ENCODE data around the gene KRT82. TPM values are rescaled to one million over a fixed set of nuclear protein-coding genes. Genes with fewer than 3 reads are reported as not detected.

The KRT82 gene
- total RNA-seq, 2 donors from 2014 or later: not detected

DNA sequence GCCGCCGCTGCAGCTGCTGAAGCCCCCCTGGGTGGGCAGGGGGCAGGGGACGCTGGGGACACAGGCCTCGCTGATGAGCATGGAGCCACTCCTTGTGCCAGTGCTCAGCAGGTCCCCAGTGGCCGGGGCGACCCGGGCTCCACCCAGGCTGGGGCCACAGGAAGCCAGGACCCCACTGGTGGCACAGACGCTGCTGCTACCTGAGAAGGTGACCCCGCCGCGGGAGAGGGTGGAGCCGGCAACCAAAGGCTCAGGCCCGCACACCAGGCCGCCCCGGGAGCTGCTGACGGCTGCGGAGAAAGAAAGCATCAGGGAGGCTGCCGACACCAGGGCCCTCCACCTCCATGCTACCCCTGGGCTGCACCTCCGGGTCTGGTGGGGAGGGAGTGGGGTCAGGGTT lies 28.0 kb downstream of the KRT82 start:
- Mint-ChIP-seq H3K27me3 (ENCODE audit: insufficient read depth) (peaks cover 9% of the 10 kb centered on the region), H3K4me1 (no peaks in the 10 kb centered on the region), H3K36me3 (ENCODE audit: low read depth) (no peaks in the 10 kb centered on the region), H3K9me3 (no peaks in the 10 kb centered on the region), H3K27ac (no peak overlapping the region), H3K4me3 (no peak overlapping the region)
- Histone ChIP-seq H3K4me1 (ENCODE audit: control insufficient read depth, insufficient read depth, low read length) (no peaks in the 10 kb centered on the region), H3K27me3 (ENCODE audit: control insufficient read depth, insufficient read depth, low read length, poor library complexity, severe bottlenecking) (peaks cover 20% of the 10 kb centered on the region), H3K9ac (ENCODE audit: extremely low read depth, low read length, poor library complexity, severe bottlenecking) (no peak overlapping the region), H3K4me3 (ENCODE audit: low read length) (no peak overlapping the region), H3K36me3 (ENCODE audit: control insufficient read depth, insufficient read depth, low read length) (no peaks in the 10 kb centered on the region), H3K9me3 (ENCODE audit: control insufficient read depth, low read length) (peaks cover 10% of the 10 kb centered on the region), H3K27ac (ENCODE audit: low read depth, low read length) (no peak overlapping the region)
- WGBS, 2 experiments (ENCODE audit: insufficient coverage in 1 of 2, insufficient read length in 1 of 2): 84 to 95% methylated on average over 8 to 17 of the region's 19 CpGs
- DNase-seq: no peak
- TF ChIP-seq, protein P1, sequence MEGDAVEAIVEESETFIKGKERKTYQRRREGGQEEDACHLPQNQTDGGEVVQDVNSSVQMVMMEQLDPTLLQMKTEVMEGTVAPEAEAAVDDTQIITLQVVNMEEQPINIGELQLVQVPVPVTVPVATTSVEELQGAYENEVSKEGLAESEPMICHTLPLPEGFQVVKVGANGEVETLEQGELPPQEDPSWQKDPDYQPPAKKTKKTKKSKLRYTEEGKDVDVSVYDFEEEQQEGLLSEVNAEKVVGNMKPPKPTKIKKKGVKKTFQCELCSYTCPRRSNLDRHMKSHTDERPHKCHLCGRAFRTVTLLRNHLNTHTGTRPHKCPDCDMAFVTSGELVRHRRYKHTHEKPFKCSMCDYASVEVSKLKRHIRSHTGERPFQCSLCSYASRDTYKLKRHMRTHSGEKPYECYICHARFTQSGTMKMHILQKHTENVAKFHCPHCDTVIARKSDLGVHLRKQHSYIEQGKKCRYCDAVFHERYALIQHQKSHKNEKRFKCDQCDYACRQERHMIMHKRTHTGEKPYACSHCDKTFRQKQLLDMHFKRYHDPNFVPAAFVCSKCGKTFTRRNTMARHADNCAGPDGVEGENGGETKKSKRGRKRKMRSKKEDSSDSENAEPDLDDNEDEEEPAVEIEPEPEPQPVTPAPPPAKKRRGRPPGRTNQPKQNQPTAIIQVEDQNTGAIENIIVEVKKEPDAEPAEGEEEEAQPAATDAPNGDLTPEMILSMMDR (conservative IDR thresholded peaks at IDR 0.05): no peak

DNA sequence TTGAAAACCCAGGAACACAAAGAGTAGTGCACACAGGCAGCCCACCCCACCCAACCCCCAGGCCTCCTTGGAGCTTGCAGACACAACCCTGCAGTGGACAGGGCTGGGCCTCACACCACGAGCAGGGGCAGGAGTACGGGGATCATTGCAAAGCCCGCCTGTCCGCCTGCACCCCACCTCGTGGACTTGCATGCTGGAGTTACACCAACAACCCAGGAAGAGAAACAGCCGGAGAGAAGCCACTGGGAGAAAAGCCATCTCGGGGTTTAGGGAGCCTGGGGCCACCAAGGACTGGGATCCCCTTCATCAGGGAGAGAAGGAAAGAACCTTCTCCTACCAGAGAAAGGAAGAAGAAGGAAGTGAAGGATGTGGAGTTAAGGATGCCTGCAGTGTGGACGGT lies 28.9 kb downstream of the KRT82 start:
- Mint-ChIP-seq H3K9me3 (no peaks in the 10 kb centered on the region), H3K4me1 (no peaks in the 10 kb centered on the region), H3K27ac (no peak overlapping the region), H3K36me3 (ENCODE audit: low read depth) (no peaks in the 10 kb centered on the region), H3K27me3 (ENCODE audit: insufficient read depth) (peaks cover 7% of the 10 kb centered on the region), H3K4me3 (no peak overlapping the region)
- TF ChIP-seq, protein P1 (conservative IDR thresholded peaks at IDR 0.05): no peak
- Histone ChIP-seq H3K9me3 (ENCODE audit: control insufficient read depth, low read length) (peaks cover 10% of the 10 kb centered on the region), H3K36me3 (ENCODE audit: control insufficient read depth, insufficient read depth, low read length) (no peaks in the 10 kb centered on the region), H3K27me3 (ENCODE audit: control insufficient read depth, insufficient read depth, low read length, poor library complexity, severe bottlenecking) (peaks cover 20% of the 10 kb centered on the region), H3K4me1 (ENCODE audit: control insufficient read depth, insufficient read depth, low read length) (no peaks in the 10 kb centered on the region), H3K4me3 (ENCODE audit: low read length) (no peak overlapping the region), H3K9ac (ENCODE audit: extremely low read depth, low read length, poor library complexity, severe bottlenecking) (no peak overlapping the region), H3K27ac (ENCODE audit: low read depth, low read length) (no peak overlapping the region)
- WGBS, 2 experiments (ENCODE audit: insufficient coverage in 1 of 2, insufficient read length in 1 of 2): 91 to 96% methylated on average over 6 to 8 of the region's 8 CpGs
- DNase-seq: no peak

DNA sequence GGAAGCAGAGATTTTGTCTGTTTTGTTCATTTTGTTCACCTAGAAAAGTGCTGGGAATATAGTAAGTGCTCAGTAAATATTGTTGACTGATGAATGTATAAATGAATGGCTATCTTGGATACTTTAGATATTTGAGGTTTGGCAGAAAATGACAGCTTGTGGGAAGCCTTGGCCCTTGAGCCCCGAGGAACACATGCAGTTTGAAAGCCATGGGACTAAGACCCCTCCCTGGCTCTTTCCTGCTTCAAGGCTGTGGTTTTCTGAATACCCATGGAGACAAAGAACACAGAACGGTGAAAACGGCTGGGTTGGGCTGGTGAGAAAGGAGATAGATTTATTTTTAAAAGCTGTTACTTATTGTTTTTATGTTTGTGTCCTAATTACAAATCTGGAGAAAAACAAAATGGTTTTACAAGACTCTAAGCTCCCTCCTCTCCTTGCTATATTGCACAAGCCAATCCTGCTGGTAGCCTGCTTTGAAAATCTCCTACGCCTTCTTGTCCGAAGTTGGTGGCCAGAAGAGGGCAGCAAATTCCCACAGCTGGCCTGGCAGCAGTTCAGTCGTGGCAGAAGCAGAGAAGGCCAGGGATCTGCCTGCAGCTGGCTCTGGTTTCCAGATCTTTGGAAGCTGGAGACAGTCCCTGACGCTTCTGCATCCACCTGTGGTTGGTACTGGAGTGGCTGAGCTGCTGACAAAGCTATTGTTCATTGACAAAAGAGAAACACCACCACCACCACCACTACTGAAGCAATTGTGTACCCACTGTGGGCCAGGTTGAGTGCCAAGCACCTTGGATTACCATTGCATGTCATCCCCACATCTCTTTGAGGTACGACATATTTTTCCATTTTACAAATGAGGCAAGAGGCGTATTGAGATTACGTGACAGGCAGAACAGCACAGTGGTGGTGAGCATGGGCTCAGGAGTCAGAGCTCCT lies 33.6 kb downstream of the KRT82 start:
- no peak overlapping the region for H3K27ac Mint-ChIP-seq
- TF ChIP-seq, protein P1 (conservative IDR thresholded peaks at IDR 0.05): peak; percentile 89
- peaks cover 27% of the 10 kb centered on the region for H3K27me3 ChIP-seq (ENCODE audit: control insufficient read depth, insufficient read depth, low read length, poor library complexity, severe bottlenecking)
- no peaks in the 10 kb centered on the region for H3K36me3 ChIP-seq (ENCODE audit: control insufficient read depth, insufficient read depth, low read length)
- WGBS, 2 experiments (ENCODE audit: insufficient coverage in 1 of 2, insufficient read length in 1 of 2): 42 to 53% methylated on average over 3 to 10 of the region's 10 CpGs
- H3K9ac ChIP-seq (ENCODE audit: extremely low read depth, low read length, poor library complexity, severe bottlenecking): no peak overlapping the region
- H3K36me3 Mint-ChIP-seq (ENCODE audit: low read depth): no peaks in the 10 kb centered on the region
- no peaks in the 10 kb centered on the region for H3K9me3 Mint-ChIP-seq
- H3K4me3 Mint-ChIP-seq: no peak overlapping the region
- no peaks in the 10 kb centered on the region for H3K4me1 Mint-ChIP-seq
- H3K4me3 ChIP-seq (ENCODE audit: low read length): no peak overlapping the region
- no peak overlapping the region for H3K27ac ChIP-seq (ENCODE audit: low read depth, low read length)
- H3K27me3 Mint-ChIP-seq (ENCODE audit: insufficient read depth): peaks cover 20% of the 10 kb centered on the region
- H3K9me3 ChIP-seq (ENCODE audit: control insufficient read depth, low read length): peaks cover 10% of the 10 kb centered on the region
- DNase-seq: peak; percentile 96
- no peaks in the 10 kb centered on the region for H3K4me1 ChIP-seq (ENCODE audit: control insufficient read depth, insufficient read depth, low read length)

Data from endodermal cell (in vitro differentiated cells).